Effector memory CD4-positive, alpha-beta T cell (primary cell): ENCODE results near the gene RAB10.
"Not testable (repeated sequence)": the region's sequence is repeated elsewhere in the genome, so short reads cannot be mapped to it uniquely, and the experiment has no call there.

Experiments used
- DNase-seq, 3 donors: peaks; one replicate each; pipeline ENCODE4 v3.0.0-alpha.2; 2020
- H3K27ac ChIP-seq: 2 replicates; pipeline ENCODE4 v1.7.0; 2013; ENCODE audit warnings: mild to moderate bottlenecking, low read length, moderate library complexity; ENCODE audit not compliant: insufficient read depth, poor library complexity, severe bottlenecking
- H3K27me3 ChIP-seq: replicated peaks from 2 replicates; pipeline ENCODE4 v1.7.0; 2013; ENCODE audit warnings: mild to moderate bottlenecking, low read length; ENCODE audit not compliant: insufficient read depth, control insufficient read depth, poor library complexity, severe bottlenecking
- H3K36me3 ChIP-seq: 2 replicates; pipeline ENCODE4 v1.7.0; 2013; ENCODE audit warnings: mild to moderate bottlenecking, low read length, moderate library complexity; ENCODE audit not compliant: control insufficient read depth, insufficient read depth
- H3K4me1 ChIP-seq: 2 replicates; pipeline ENCODE4 v1.7.0; 2013; ENCODE audit warnings: low read length, mild to moderate bottlenecking; ENCODE audit not compliant: control insufficient read depth, insufficient read depth, poor library complexity, severe bottlenecking
- H3K4me3 ChIP-seq: 2 replicates; pipeline ENCODE4 v1.7.0; 2013; ENCODE audit warnings: low read length, low read depth, mild to moderate bottlenecking; ENCODE audit not compliant: insufficient read depth, poor library complexity, severe bottlenecking
- H3K9me3 ChIP-seq: 2 replicates; pipeline ENCODE4 v1.7.0; 2013; ENCODE audit warnings: mild to moderate bottlenecking, low read length, moderate library complexity; ENCODE audit not compliant: control insufficient read depth

RAB10 gene

GRCh38 chr2:26081556-26081955, 47.7 kb downstream of the RAB10 start:
- no peaks in the 10 kb centered on the region for H3K27me3 ChIP-seq
- no peaks in the 10 kb centered on the region for H3K36me3 ChIP-seq
- H3K4me3 ChIP-seq: no peak overlapping the region
- no peak for DNase-seq
- H3K4me1 ChIP-seq: no peaks in the 10 kb centered on the region
- H3K9me3 ChIP-seq: no peaks in the 10 kb centered on the region
- no peak overlapping the region for H3K27ac ChIP-seq

DNA sequence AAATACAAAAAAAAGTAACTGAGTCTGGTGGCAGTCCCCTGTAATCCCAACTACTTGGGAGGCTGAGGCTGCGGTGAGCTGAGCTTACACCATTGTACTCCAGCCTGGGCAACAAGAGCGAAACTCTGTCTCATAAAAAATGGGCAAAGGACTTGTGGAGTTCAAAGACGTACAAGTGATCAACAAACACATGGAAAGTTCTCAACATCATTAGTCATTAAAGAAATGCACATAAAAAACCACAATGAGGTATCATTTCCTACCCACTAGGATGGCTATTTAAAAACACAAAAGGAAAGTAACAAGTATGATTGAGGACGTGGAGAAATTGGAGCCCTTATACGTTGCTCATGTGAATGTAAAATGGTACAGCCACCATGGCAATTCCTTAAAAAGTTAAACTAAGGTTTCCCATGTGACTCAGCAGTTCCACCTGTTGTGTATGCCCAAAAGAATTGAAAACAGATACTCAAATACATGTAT, 52.3 kb downstream of the RAB10 start:
- H3K27me3 ChIP-seq: no peaks in the 10 kb centered on the region
- H3K9me3 ChIP-seq: no peaks in the 10 kb centered on the region
- DNase-seq: no peak
- H3K4me1 ChIP-seq: no peaks in the 10 kb centered on the region
- no peak overlapping the region for H3K27ac ChIP-seq
- no peak overlapping the region for H3K4me3 ChIP-seq
- no peaks in the 10 kb centered on the region for H3K36me3 ChIP-seq

- no peak overlapping the region for H3K27ac ChIP-seq
- no peak for DNase-seq
- H3K27me3 ChIP-seq: no peaks in the 10 kb centered on the region
- H3K4me1 ChIP-seq: no peaks in the 10 kb centered on the region
- H3K9me3 ChIP-seq: no peaks in the 10 kb centered on the region
- H3K4me3 ChIP-seq: no peak overlapping the region
- H3K36me3 ChIP-seq: no peaks in the 10 kb centered on the region
Measured at GRCh38 chr2:26086779-26087178, 52.9 kb downstream of the RAB10 start.

DNA sequence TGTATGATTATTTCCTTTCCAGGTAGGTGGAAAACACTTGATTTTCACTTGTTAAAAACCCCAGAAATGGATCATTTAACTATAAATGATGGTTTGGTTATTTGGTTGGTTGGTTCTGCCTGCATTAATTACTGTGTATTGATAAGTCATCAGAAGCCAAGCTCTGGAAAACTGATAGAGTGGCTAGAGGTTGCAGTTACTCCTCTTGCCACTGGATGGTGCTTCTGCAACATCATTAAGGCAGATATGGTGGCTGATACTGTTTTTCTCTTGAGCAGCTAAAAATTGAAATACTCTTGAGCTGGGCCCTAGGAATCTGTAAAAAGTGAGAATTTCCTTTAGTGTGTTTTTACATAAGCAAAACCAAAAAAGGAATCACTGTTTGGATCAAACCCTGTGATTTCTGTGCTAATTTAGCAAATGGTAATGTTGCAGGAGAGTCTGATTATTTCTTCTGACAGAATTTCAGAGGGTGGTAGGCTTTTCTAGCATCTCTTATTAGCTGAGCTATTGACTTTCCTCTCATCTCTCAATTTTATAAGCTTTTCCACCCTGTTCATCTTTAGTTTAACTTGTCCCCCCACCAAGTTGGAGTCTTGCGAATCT, 54.3 kb downstream of the RAB10 start:
- H3K4me1 ChIP-seq: no peaks in the 10 kb centered on the region
- H3K9me3 ChIP-seq: no peaks in the 10 kb centered on the region
- H3K27me3 ChIP-seq: no peaks in the 10 kb centered on the region
- H3K4me3 ChIP-seq: no peak overlapping the region
- H3K36me3 ChIP-seq: no peaks in the 10 kb centered on the region
- DNase-seq: no peak
- H3K27ac ChIP-seq: no peak overlapping the region

- H3K4me1 ChIP-seq, DNase-seq, H3K9me3 ChIP-seq, H3K4me3 ChIP-seq, H3K36me3 ChIP-seq, H3K27me3 ChIP-seq, H3K27ac ChIP-seq: not testable (repeated sequence)
Measured at GRCh38 chr2:26088931-26089330, 55.0 kb downstream of the RAB10 start.

DNA sequence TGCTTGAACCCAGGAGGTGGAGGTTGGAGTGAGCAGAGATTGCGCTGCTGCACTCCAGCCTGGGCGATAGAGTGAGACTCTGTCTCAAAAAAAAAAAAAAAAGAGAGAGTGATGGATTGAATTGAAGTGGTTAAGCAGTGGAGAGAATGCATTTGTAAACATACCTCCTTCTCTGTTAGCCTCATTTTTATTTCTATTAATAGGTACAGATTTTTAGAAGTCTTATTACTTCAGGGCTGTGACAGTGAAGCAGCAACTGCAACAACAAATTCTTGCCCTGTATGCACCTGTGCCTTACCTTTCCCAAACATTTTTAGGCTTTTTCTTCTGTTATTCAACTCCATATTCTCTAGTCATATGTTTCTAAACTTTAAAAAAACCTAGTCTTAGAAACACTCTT, 55.5 kb downstream of the RAB10 start:
- Histone ChIP-seq H3K27me3 (no peaks in the 10 kb centered on the region), H3K36me3 (no peaks in the 10 kb centered on the region), H3K27ac (no peak overlapping the region), H3K4me3 (no peak overlapping the region), H3K9me3 (no peaks in the 10 kb centered on the region), H3K4me1 (no peaks in the 10 kb centered on the region)
- no peak for DNase-seq

DNA sequence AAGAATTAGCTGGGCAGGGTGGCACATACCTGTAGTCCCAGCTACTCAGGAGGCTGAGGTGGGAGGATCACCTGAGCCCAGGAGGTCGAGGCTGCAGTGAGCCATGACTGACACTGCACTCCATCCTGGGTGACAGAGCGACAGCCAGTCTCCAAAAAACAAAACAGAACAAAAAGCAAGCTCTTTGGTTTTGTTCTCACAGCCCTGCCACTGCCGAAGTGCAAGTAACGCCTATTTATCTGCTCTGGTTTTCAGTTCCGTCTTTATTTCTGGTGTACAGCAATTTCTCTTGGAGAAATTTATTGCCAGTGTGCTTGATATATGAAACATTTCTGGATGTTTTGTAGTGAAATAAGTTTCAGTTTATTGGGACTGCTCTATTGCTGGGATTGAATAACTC, 61.9 kb downstream of the RAB10 start:
- no peaks in the 10 kb centered on the region for H3K27me3 ChIP-seq
- no peaks in the 10 kb centered on the region for H3K36me3 ChIP-seq
- no peak overlapping the region for H3K4me3 ChIP-seq
- no peak overlapping the region for H3K27ac ChIP-seq
- no peaks in the 10 kb centered on the region for H3K9me3 ChIP-seq
- no peaks in the 10 kb centered on the region for H3K4me1 ChIP-seq
- no peak for DNase-seq

- Histone ChIP-seq H3K4me3 (no peak overlapping the region), H3K36me3 (no peaks in the 10 kb centered on the region), H3K9me3 (no peaks in the 10 kb centered on the region), H3K27ac (no peak overlapping the region), H3K4me1 (no peaks in the 10 kb centered on the region), H3K27me3 (no peaks in the 10 kb centered on the region)
- no peak for DNase-seq
Measured at GRCh38 chr2:26099933-26100332, 66.0 kb downstream of the RAB10 start.

- no peak overlapping the region for H3K27ac ChIP-seq
- H3K9me3 ChIP-seq: no peaks in the 10 kb centered on the region
- no peak for DNase-seq
- H3K27me3 ChIP-seq: no peaks in the 10 kb centered on the region
- H3K4me3 ChIP-seq: no peak overlapping the region
- H3K36me3 ChIP-seq: no peaks in the 10 kb centered on the region
- H3K4me1 ChIP-seq: no peaks in the 10 kb centered on the region
Measured at GRCh38 chr2:26100384-26100783, 66.5 kb downstream of the RAB10 start.

DNA sequence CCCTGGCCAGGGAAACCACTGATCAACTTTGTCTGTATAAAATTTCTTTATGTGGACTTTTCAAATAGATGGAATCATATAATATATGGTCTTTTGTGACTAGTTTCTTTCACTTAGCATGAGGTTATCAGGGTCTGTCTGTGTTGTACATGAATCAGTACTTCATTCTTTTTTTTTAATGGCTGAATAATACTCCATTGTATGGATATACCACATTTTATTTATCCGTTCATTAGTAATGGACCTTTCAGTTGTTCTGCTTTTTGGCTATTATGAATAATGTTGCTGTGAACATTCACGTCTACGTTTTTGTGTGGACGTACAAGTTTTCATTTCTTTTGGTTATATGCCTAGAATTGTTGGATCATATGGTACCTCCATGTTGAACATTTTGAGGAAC, 69.9 kb downstream of the RAB10 start:
- Histone ChIP-seq H3K36me3 (no peaks in the 10 kb centered on the region), H3K4me3 (no peak overlapping the region), H3K4me1 (no peaks in the 10 kb centered on the region), H3K9me3 (no peaks in the 10 kb centered on the region), H3K27ac (no peak overlapping the region), H3K27me3 (no peaks in the 10 kb centered on the region)
- DNase-seq: no peak
